Measurements from ENCODE around the gene PCNX1.

Gene PCNX1

GRCh38 chr14:70889555-70889954 is 17.7 kb upstream of the PCNX1 start:
- no peak for DNase-seq

DNA sequence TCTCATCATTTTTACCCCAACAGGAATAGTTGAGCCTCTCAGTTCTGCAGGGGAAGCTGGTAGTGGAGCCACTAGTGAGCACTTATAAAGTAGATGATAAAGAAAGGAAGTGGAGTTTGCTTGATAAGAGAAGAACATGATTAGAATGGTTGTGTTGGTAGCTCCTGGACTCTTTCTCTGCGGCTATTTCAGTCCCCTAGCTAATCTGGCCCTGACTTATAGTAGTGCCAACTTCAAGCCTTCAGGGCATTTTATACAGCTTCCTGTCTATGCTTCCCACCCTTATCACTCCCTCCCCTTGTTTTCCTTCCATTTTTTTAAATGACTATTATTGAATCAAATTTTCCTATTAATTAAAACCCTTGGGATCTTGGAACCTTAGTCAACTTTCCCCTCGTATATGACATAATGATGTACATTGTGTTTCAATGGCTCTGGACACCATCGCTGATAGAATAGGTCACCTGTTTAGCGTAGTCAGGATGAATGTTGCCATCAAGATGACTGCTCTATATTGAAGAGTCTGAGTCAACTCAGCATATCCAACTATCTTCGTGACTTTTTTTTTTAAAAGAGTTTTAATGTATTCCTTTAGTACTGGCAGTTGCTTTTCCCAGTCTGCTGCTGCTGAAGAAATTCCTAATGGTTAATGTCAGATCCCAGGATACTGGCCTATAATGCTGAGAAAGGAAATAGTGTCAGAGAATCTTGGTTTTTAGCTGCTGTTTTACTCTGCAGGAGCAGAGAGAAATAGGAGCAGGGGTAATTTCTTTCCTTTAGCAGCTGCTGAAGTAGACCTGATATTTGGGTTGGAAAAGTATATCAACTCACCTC is 16.2 kb upstream of the PCNX1 start:
- DNase-seq: no peak

DNA sequence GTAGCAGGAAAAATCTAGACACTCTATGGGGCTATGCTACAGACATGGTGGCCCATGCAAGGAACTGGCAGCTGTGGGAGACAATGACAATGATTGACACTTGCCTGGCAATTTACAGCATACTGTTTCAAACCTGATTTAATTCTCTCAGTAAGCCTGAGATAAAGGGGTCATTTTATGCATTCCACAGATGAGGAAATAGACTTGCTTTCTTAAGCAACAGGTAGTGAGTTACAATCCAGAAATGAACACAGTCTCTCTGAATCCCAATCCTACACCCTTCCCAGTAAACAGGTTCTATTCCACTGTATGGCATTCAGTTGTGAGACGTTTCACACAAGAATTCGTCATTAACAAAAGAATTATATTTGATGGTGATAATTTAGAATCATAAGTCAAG is 15.5 kb upstream of the PCNX1 start:
- DNase-seq: no peak

DNA sequence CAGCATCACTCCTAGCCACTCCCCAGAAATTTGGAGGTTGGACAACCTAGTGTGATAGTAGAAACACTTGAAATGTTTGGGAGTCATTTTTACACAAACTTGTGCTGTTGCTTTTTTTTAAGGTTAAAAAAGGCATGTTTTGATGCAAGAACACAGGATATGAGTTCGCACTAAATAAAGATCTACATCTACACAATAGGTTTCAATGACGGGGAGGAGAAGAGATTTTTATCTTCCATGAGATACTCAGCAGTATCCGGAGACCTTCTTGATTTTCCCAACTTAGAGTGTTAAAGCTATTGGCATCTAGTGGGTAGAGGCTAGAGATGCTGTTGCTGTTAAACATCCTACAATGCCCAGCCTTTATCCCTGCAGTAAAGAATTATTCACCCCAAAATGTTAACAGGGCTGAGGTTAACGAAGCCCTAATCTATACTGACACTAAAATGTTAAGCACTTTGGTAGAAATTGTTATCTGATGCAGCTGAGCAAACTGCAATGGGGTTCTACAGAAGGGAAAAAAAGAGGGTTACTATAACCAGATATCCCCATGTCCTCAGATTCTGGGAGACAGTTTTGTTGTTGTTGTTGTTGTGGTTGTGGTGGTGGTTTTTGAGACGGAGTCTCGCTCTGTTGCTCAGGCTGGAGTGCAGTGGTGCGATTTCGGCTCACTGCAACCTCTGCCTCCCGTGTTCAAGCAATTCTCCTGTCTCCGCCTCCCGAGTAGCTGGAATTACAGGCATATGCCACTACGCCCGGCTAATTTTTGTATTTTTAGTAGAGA is 14.0 kb upstream of the PCNX1 start:
- no peak for DNase-seq

GRCh38 chr14:70893858-70894291 is 13.4 kb upstream of the PCNX1 start:
- no peak for DNase-seq

- DNase-seq: no peak
These were observed 12.4 kb upstream of the PCNX1 start for GRCh38 chr14:70894868-70895267.

- no peak for DNase-seq
These were observed 10.9 kb upstream of the PCNX1 start for GRCh38 chr14:70896317-70896716.

- DNase-seq: no peak
These were observed 10.3 kb upstream of the PCNX1 start for GRCh38 chr14:70896981-70897380.

DNA sequence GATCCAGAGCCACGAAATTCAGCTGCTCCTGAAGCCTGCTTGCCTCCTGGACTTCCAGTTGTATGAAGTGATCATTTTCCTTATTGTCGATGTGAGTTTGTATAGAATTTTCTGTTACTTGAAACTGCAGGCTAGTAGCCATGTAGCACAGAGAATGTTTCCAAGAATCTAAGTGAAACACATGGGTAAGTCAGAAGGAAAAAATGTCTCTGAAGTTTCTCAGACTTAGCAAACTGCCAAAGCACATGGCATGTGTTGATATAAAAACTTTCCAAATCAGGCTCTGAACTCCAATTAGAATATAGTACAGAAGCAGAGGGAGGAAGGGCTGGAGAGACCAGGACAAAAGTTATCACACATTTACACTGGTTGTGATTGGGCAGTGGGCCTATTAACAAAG is 9.8 kb upstream of the PCNX1 start:
- no peak for DNase-seq

DNA sequence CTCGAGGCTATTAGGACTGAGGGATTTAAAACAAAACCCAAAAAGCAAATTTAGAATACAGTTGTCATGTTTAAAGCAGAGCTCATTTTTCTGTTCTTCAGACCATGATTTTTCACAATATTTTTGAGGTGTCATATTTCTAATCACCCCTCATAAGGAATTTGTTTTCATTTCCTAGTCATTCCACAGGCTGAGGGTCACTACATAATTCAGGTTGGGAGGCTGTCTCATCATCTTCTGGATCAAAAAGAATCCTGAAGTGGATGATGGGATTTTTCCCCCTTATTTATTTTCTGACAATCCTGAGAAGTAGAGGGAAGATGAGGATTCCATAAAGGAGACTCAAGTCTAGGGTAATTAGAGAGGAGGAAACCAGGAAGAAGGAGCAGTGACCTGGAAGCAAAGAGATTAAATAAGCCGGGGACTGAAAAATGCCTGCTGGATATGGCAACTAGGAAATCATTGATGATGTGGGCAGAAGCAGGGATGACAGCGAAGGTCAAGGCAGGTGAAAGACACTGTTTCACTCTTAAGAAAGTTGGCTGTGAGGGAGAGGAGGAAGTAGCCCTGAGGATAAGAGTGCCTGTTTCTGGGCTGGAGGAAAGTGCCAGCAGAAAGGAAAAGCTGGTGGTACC is 9.0 kb upstream of the PCNX1 start:
- DNase-seq: no peak

DNA sequence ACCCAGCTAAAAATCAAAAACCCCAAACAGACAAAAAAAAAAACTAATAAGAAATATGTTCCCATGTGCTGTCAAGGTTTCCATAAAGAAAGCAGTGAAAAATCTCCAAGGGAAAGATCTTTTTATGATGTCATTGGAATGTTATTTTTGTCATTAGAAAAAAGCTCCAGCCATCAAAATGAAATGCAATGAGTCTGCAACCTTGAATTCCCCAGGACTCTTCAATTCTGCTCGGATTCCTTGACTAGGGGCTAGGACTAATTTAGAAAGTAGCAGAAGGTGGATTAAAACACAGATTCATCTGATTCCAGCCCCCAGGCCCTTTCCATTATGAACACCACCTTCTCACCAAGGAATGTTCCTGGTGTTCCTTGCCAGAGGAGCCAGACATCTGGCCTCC is 6.0 kb upstream of the PCNX1 start:
- no peak for DNase-seq

DNA sequence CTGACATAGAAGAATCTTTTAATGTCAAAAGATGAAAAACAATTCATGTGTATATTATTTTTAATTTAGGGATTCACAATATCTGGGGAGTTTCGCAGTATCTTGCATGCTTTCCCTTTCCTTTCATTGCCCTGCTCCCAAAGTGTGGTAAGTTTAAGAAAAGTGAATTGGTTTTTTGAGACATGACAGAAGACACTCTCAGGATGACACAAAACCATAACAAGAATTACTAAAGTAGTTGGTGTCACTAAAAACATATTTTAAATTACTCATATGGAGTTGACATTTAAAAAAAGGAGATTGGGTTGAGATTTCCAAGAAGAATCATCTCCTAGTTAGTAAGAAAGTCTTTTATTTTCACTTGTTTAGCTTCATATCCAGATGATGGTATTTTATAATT is 5.1 kb upstream of the PCNX1 start:
- DNase-seq: no peak

- no peak for DNase-seq
These were observed 2.9 kb upstream of the PCNX1 start for GRCh38 chr14:70904373-70904772.

DNA sequence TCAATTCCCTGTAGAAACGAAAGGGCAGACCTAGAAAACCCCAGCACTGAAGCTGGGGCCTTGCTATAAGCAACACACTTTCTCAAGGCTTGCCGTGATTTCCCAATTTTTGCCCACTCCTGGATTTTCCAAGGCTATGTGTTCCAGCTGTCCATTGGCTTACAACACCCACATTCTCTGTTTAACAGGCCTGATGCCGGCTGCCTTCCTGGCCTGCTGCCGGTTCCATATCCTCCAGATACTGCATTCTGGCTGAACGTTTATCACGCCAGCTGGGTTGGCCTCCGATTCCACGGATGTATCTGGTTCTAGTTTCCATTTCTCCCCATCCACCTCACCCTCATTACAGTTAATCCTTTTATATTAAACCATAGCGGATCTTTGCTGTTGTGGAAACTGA is 2.0 kb upstream of the PCNX1 start:
- no peak for DNase-seq

- DNase-seq: no peak
These were observed 475 bp upstream of the PCNX1 start for GRCh38 chr14:70906793-70907175.

DNA sequence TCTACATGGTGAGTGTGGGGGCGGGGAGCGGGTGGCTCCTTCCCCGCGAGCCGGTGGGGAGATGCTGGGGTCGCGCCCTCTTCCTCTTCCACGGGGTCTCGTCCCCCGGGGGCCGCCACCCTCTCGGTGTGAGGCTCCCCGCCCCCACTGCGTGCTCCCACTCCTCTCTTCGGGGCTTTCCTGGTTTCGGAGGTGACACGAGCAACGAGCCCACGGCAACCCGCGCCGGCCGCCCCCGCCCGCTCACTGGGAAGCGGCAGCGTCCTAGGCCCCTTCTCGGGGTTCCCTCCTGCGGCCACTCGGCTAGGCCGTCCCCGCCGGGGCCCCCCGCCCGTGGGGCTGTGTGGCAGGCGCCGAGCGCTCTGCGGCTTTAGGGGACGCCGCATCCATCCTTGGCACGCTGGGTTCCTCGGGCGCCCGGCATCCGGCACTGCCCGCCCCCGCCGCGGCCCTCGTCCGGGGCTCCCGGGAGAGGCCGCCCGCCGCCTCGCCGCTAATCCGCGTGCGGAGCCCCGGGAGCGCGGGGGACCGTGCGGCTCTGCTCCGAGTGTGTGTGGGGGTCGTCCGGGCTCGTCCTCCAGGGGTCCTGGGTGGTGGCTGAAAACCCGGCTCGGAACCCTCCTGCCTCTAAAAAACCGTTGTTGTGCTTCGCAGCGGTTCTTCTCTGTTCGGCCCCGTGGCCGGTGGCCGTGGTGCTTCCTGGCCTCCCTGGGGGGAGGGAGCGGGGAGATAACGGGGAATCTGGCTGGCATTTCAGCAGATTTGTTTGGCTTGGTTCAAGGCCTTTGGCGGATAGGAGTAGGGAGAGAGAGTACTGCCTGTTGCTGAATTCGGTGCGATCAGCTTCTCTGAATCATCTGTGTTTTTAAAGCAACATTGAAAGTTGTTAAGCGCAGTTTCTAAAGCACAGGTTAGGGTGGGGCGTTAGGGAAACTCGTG is 1.0 kb downstream of the PCNX1 start:
- no peak for DNase-seq

- DNase-seq: no peak
These were observed 1.8 kb downstream of the PCNX1 start for GRCh38 chr14:70908935-70909641.

GRCh38 chr14:70909733-70910614 is 2.7 kb downstream of the PCNX1 start:
- no peak for DNase-seq

DNA sequence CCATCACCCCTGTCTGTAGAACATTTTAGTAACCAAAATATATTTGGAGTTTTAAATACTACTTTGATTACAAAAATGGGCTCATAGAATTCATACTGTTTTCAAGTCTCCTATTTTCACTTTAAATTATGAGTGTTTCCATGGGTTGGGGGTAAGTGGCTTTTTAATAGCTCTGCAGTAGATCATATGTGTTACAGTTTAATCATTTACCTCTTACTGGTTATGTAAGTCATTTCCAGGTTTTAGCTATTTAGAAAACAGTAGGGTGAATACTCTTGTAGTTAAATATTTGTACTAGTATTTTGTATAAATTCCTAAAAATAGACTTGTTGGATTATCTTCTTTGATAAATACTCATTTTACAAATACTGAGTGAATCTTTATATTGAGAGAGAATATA is 8.2 kb downstream of the PCNX1 start:
- no peak for DNase-seq

GRCh38 chr14:70916300-70916699 is 9.0 kb downstream of the PCNX1 start:
- DNase-seq: no peak

DNA sequence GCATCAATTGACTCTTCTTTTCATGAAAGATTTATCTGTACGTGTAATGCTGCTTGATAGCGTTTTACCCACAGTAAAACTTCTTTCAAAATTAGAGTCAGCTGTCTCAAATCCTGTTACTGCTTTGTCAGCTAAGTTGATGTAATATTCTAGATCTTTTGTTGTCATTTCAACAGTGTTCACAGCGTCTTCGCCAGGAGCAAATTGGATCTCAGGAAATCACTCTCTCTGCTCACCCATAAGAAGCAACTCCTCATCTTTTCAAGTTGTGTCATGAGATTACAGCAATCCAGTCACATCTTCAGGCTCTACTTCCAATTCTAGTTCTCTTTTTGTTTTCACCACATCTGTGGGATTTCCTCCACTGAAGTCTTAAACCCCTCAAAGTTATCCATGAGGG is 9.5 kb downstream of the PCNX1 start:
- DNase-seq: no peak

Measured in AML-193 (cell line).